Measurements from ENCODE around the gene CAMSAP3.

GRCh38 chr19:7597689-7598088 lies 2.0 kb downstream of the CAMSAP3 start:
- TF ChIP-seq POLR2AphosphoS5 (IDR thresholded peaks at IDR 0.05) (no peak), CTCF (IDR thresholded peaks at IDR 0.05) (no peak), POLR2A (IDR thresholded peaks at IDR 0.05; ENCODE audit: low read depth) (no peak)

Measured in esophagus muscularis mucosa (tissue), 3 donors.